ENCODE data around the gene DOCK2. TPM values are rescaled to one million over a fixed set of nuclear protein-coding genes. Genes with fewer than 3 reads are reported as not detected.
A peak's percentile ranks its signal among the peaks of the same experiment; 100 is the strongest.

Gene DOCK2
- total RNA-seq, 3 donors from 2014 or later, result 13.4 to 43.8 (median 19.8) TPM

DNA sequence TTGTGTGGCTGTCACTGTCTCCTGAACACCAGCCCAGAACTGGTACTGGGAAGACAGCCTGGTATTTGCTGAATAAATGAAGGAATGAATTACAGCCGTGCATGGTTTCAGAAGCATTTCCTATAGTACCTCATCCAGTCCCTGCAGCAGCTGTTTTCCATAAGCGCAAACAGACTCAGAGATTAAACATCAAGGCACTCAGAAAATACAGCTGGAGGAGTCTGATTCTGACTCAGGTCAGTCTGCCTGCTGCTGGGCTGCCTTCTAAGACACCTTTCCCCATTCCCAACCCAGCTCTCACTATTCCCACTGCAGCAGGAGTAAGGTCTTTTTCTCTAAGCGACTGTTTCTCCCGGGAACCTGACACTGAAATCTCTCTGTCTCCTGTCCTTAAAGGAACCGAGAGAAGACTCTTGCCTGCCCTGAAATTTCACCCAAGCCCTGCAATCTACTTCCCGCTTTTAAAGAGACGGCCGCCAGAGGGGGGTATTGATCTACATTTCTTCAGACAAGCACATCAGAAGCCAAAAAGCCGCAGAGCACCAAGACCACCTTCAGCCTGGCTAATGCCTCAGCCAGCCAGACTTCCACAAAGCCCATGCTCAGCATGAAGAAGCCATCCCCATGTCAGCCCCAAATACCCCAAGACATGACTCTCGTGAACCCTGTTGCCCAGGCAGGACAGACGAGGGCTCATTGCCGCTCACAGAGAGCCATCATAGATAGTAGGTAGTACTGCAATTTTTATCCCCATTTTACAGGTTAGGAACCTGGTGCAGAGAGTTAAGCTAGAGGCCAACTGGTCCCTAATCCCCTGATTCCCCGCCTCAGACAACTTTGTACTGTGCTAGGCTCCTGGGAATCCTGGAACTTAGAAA is 463.2 kb downstream of the DOCK2 start:
- no peaks in the 10 kb centered on the region for H3K27me3 ChIP-seq
- H3K4me1 ChIP-seq, result no peaks in the 10 kb centered on the region
- intact Hi-C loops (cut with DNase I; ENCODE audit: low total_unique reads), result no loop called here
- no peak overlapping the region for H3K27ac ChIP-seq
- peak; percentile 75 to 78 for DNase-seq (ENCODE audit: low spot score in 2 of 2)
- TF ChIP-seq, protein P1, sequence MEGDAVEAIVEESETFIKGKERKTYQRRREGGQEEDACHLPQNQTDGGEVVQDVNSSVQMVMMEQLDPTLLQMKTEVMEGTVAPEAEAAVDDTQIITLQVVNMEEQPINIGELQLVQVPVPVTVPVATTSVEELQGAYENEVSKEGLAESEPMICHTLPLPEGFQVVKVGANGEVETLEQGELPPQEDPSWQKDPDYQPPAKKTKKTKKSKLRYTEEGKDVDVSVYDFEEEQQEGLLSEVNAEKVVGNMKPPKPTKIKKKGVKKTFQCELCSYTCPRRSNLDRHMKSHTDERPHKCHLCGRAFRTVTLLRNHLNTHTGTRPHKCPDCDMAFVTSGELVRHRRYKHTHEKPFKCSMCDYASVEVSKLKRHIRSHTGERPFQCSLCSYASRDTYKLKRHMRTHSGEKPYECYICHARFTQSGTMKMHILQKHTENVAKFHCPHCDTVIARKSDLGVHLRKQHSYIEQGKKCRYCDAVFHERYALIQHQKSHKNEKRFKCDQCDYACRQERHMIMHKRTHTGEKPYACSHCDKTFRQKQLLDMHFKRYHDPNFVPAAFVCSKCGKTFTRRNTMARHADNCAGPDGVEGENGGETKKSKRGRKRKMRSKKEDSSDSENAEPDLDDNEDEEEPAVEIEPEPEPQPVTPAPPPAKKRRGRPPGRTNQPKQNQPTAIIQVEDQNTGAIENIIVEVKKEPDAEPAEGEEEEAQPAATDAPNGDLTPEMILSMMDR (IDR thresholded peaks at IDR 0.05), result peak; percentile 66 to 86 (median 72)
- TF ChIP-seq POLR2AphosphoS5 (IDR thresholded peaks at IDR 0.05), result no peak
- peaks cover 0 to 6% of the 10 kb centered on the region in 2 donors for H3K9me3 ChIP-seq
- no peaks in the 10 kb centered on the region for H3K36me3 ChIP-seq
- no peak overlapping the region for H3K4me3 ChIP-seq

DNA sequence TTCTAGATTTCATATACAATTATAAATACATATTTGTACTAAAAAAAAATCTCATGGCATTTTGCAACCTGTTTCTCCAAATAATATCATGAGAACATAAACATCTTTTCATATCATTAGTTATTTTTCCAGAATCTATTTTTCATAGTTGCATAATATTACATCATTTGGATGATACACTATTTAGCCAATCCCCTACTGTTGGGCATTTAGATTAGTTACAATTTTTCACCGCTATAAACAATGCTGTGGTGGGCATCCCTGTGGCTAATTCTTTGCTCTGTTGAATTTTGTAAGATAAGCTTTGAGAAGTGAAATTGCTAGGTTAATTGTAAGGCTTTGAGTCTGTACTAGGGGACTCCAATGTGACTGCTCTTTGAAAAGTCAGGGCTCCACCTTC is 466.4 kb downstream of the DOCK2 start:
- H3K27ac ChIP-seq, result no peak overlapping the region
- H3K9me3 ChIP-seq, result peaks cover 0 to 6% of the 10 kb centered on the region in 2 donors
- H3K36me3 ChIP-seq, result no peaks in the 10 kb centered on the region
- no peak for TF ChIP-seq POLR2A (IDR thresholded peaks at IDR 0.05)
- TF ChIP-seq POLR2AphosphoS5 (IDR thresholded peaks at IDR 0.05), result no peak
- TF ChIP-seq, protein P1 (IDR thresholded peaks at IDR 0.05), result no peak
- H3K4me1 ChIP-seq, result no peaks in the 10 kb centered on the region
- H3K4me3 ChIP-seq, result no peak overlapping the region
- no peak for DNase-seq (ENCODE audit: low spot score in 2 of 2)
- no peaks in the 10 kb centered on the region for H3K27me3 ChIP-seq
- intact Hi-C loops (cut with DNase I; ENCODE audit: low total_unique reads), result no loop called here

DNA sequence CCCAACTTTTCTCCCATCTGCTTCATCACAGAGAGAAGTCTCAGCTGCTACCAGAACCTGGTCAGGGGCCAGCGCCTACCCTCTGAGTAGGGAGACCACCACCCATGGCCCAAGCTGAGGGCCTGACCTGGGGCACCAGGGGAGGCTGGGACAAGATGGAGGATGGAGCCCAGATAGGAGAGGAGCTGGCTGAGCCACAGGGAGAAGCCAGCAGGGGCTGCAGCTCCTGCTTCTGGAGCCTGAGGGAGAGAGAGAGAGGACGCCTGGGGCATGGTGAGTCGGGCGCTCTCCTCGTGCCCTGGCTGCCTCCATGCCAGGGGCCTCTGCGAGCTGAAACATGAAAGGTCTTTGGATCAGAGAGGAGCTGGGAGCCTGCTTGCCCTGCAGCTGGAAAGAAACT is 467.2 kb downstream of the DOCK2 start:
- Histone ChIP-seq H3K4me3 (no peak overlapping the region), H3K9me3 (peaks cover 0 to under 1% of the 10 kb centered on the region in 2 donors), H3K4me1 (no peaks in the 10 kb centered on the region), H3K36me3 (no peaks in the 10 kb centered on the region), H3K27me3 (no peaks in the 10 kb centered on the region), H3K27ac (no peak overlapping the region)
- TF ChIP-seq, protein P1 (IDR thresholded peaks at IDR 0.05), result no peak
- TF ChIP-seq POLR2A (IDR thresholded peaks at IDR 0.05) (no peak), POLR2AphosphoS5 (IDR thresholded peaks at IDR 0.05) (no peak)
- intact Hi-C loops (cut with DNase I; ENCODE audit: low total_unique reads), result no loop called here
- peak in 1 of 2 donors; percentile 10 for DNase-seq (ENCODE audit: low spot score in 2 of 2)

DNA sequence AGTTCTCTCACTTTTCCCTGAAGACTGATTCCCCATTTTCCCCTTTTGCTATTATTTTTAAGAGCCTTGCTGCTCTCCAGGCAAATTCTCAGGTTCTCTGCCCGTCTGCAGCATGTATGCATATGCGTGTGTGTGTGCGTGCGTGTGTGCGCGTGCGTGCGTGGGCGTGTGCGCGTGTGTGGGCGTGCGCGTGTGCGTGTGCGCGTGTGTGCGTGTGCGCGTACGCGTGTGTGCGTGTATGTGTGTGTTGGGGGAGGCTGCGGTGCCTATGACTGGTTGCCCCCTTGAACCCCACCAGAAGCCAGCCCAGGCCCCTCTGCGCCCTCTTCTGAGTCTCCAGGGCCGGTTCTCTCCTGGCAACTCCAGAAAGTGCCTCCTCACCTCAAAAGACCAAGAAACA is 467.6 kb downstream of the DOCK2 start:
- no peak for DNase-seq (ENCODE audit: low spot score in 2 of 2)
- no peaks in the 10 kb centered on the region for H3K4me1 ChIP-seq
- H3K9me3 ChIP-seq, result no peaks in the 10 kb centered on the region
- no peak overlapping the region for H3K4me3 ChIP-seq
- TF ChIP-seq POLR2A (IDR thresholded peaks at IDR 0.05) (no peak), POLR2AphosphoS5 (IDR thresholded peaks at IDR 0.05) (no peak)
- TF ChIP-seq, protein P1 (IDR thresholded peaks at IDR 0.05), result no peak
- H3K36me3 ChIP-seq, result no peaks in the 10 kb centered on the region
- intact Hi-C loops (cut with DNase I; ENCODE audit: low total_unique reads), result no loop called here
- no peak overlapping the region for H3K27ac ChIP-seq
- H3K27me3 ChIP-seq, result no peaks in the 10 kb centered on the region
